ENCODE data around the gene CRYBG2.

Gene CRYBG2

GRCh38 chr1:26290122-26290881 is 63.6 kb downstream of the CRYBG2 start:
- TF ChIP-seq CTCF (IDR thresholded peaks at IDR 0.05; ENCODE audit: low read depth, low read length) = no peak
- H3K4me3 ChIP-seq (ENCODE audit: low read depth, low read length) = no peak overlapping the region

GRCh38 chr1:26289158-26290059 is 64.5 kb downstream of the CRYBG2 start:
- no peak for TF ChIP-seq CTCF (IDR thresholded peaks at IDR 0.05; ENCODE audit: low read depth, low read length)
- H3K4me3 ChIP-seq (ENCODE audit: low read depth, low read length) = no peak overlapping the region

GRCh38 chr1:26288311-26288941 is 65.5 kb downstream of the CRYBG2 start:
- no peak overlapping the region for H3K4me3 ChIP-seq (ENCODE audit: low read depth, low read length)
- TF ChIP-seq CTCF (IDR thresholded peaks at IDR 0.05; ENCODE audit: low read depth, low read length) = no peak

- H3K4me3 ChIP-seq (ENCODE audit: low read depth, low read length) = no peak overlapping the region
- no peak for TF ChIP-seq CTCF (IDR thresholded peaks at IDR 0.05; ENCODE audit: low read depth, low read length)
Measured at GRCh38 chr1:26287811-26288210, 66.1 kb downstream of the CRYBG2 start.

- no peak overlapping the region for H3K4me3 ChIP-seq (ENCODE audit: low read depth, low read length)
- no peak for TF ChIP-seq CTCF (IDR thresholded peaks at IDR 0.05; ENCODE audit: low read depth, low read length)
Measured at GRCh38 chr1:26287033-26287711, 66.8 kb downstream of the CRYBG2 start.

GRCh38 chr1:26286064-26286416 is 67.9 kb downstream of the CRYBG2 start:
- TF ChIP-seq CTCF (IDR thresholded peaks at IDR 0.05; ENCODE audit: low read depth, low read length) = no peak
- H3K4me3 ChIP-seq (ENCODE audit: low read depth, low read length) = no peak overlapping the region

Data from WI38 (cell line).